Fibroblast of pulmonary artery (primary cell): ENCODE data around the gene PKP4.
"Not testable (repeated sequence)": the region's sequence is repeated elsewhere in the genome, so short reads cannot be mapped to it uniquely, and the experiment has no call there.

Experiments
- DNase-seq: peaks from one replicate; pipeline ENCODE4 v3.0.0-alpha.2; 2010; ENCODE audit warnings: low read depth
- H3K4me3 ChIP-seq: replicated peaks from 2 replicates; pipeline ENCODE4 v1.5.1; 2011; ENCODE audit warnings: low read depth, mild to moderate bottlenecking, control low read depth, low read length, moderate library complexity
- TF ChIP-seq, protein P1 (sequence below): IDR thresholded peaks from 2 replicates; pipeline ENCODE4 v1.5.1; 2011; ENCODE audit warnings: mild to moderate bottlenecking, control low read depth, low read length, inconsistent platforms; ENCODE audit errors: missing control alignments

Gene PKP4

DNA sequence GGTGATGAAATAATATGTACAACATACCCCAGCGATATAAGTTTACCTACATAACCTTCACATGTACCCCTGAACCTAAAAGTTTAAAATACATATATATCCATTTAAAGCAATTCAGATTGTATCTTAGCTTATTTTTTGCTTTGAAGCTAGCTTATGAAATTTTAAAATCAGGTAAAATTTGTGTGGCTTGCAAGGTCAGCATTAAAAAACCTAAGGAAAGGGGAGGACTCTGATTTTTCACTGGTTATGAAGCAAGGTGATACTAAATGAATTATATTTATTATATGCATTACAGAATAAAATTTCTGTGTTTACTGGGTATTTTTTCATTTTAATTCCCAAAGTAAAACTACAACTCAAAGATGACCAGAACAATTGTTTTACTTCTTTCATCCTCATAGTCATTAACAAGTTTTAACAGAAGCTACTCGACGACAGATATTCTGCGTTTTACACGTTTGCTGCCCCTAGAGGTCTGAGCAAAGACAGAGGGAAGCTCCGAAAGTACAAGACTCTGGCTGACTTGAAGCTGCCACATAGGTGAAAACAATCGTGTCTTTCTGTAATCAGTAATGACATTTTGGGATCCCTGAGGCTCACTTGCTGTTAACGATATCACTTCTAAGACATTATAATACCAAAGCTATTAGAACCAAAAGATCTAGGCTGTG lies 17.1 kb downstream of the PKP4 start:
- H3K4me3 ChIP-seq, result no peak overlapping the region
- TF ChIP-seq, protein P1, sequence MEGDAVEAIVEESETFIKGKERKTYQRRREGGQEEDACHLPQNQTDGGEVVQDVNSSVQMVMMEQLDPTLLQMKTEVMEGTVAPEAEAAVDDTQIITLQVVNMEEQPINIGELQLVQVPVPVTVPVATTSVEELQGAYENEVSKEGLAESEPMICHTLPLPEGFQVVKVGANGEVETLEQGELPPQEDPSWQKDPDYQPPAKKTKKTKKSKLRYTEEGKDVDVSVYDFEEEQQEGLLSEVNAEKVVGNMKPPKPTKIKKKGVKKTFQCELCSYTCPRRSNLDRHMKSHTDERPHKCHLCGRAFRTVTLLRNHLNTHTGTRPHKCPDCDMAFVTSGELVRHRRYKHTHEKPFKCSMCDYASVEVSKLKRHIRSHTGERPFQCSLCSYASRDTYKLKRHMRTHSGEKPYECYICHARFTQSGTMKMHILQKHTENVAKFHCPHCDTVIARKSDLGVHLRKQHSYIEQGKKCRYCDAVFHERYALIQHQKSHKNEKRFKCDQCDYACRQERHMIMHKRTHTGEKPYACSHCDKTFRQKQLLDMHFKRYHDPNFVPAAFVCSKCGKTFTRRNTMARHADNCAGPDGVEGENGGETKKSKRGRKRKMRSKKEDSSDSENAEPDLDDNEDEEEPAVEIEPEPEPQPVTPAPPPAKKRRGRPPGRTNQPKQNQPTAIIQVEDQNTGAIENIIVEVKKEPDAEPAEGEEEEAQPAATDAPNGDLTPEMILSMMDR, result no peak
- DNase-seq, result no peak

GRCh38 chr2:158474526-158475011 lies 17.8 kb downstream of the PKP4 start:
- H3K4me3 ChIP-seq, DNase-seq: not testable (repeated sequence)

GRCh38 chr2:158477202-158477601 lies 20.4 kb downstream of the PKP4 start:
- no peak overlapping the region for H3K4me3 ChIP-seq
- no peak for DNase-seq
- TF ChIP-seq, protein P1, result no peak

DNA sequence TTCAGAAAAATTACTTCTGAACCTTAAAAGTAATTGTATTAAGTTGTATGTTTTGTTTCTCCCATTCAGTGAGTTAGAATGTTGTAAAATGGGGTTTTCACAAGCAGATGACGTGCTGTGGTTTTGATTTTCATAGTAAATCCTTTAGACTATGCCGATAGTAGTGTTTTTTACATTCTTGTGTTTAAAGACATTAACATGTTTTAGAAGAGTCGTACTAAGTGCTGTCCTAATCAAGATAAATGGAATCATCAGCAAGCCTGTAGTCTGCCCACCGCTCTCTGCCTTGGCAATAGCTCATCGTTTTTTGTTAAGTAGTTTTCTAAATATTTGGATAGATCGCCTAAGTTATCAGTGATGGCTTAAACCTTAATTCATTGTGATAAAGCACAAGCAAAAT lies 21.5 kb downstream of the PKP4 start:
- no peak for DNase-seq
- TF ChIP-seq, protein P1, result no peak
- no peak overlapping the region for H3K4me3 ChIP-seq

DNA sequence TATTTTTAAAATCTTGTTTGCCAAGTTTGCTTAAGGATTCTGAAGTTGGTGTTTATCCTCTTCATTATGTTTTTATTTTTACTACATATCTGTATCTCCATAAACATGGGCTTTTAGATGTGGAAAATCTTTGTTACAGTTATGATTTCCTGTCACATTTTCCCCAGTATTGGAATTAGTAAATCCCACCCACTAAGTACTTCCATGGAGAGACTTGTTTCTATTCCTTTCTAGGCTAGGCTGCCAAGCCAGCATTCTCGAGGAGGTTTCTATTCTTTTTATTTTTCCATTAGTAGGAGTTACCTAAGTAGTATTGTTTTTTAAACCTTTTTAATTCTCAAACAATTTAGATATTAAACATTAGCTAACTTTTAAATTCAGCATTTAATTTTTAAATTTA lies 22.1 kb downstream of the PKP4 start:
- DNase-seq, result no peak
- H3K4me3 ChIP-seq, result no peak overlapping the region
- TF ChIP-seq, protein P1, result no peak

DNA sequence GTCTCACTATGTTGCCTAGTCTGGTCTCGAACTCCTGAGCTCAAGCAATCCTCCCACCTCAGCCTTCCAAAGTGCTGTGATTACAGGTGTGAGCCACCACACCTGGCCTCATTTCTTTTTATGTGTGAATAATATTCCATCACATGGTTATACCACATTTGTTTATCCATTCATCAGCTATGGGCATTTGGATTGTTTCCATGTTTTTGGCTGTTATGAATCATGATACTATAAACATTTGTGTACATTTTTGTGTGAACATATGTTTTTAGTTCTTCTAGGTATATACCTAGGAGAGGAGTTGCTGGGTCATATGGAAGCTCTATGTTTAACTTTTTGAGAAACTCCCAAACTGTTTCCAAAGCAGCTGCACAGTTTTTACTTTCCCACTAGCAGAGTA lies 24.4 kb downstream of the PKP4 start:
- DNase-seq, result no peak
- TF ChIP-seq, protein P1, result no peak
- H3K4me3 ChIP-seq, result no peak overlapping the region

- TF ChIP-seq, protein P1, result no peak
- DNase-seq, result no peak
- H3K4me3 ChIP-seq, result no peak overlapping the region
Measured at GRCh38 chr2:158482594-158482993, 25.8 kb downstream of the PKP4 start.
